GM19452 (cell line): ENCODE measurements around the gene SLC35E2B.

Experiments used
- ATAC-seq: cut with Tn5 transposase; IDR thresholded peaks from one replicate; pipeline ENCODE4 v1.9.1; 2021; ENCODE audit not compliant: unreplicated experiment

SLC35E2B gene

GRCh38 chr1:1614954-1615255, 77.7 kb downstream of the SLC35E2B start:
- no peak for ATAC-seq

DNA sequence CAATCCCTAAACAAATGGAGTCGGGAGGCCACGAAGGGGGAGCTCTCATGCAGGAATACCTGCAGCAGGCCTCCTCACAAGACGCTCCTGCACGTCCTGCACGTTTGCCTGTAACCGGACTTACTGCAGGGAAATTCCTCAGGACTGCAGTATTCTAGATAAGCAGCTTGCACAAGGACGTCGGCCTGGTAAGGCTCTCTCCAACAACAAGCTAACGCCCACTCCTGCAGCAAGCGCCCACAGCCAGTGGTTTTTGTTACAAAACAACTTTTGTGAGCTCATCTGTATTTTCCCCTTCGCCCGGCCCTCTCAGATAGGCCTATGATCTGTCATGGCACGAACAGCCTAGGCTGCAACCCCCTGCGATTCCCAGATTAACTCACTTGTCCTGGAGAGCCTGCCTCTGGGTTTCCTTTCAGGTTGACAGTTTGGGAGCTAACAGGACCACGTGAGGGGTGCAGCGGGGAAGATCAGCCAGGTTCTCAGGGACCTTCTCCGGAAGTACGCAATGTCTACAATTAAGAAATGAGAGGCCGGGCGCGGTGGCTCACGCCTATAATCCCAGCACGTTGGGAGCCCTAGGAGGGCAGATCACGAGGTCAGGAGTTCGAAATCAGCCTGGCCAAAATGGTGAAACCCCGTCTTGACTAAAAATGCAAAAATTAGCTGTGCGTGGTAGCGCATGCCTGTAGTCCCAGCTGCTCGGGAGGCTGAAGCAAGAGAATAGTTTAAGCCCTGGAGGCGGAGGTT, 78.2 kb downstream of the SLC35E2B start:
- ATAC-seq = no peak

GRCh38 chr1:1613509-1614082, 79.0 kb downstream of the SLC35E2B start:
- no peak for ATAC-seq

GRCh38 chr1:1612104-1612400, 80.5 kb downstream of the SLC35E2B start:
- no peak for ATAC-seq

- ATAC-seq = no peak
Measured at GRCh38 chr1:1610796-1611195, 81.8 kb downstream of the SLC35E2B start.

GRCh38 chr1:1609822-1610485, 82.6 kb downstream of the SLC35E2B start:
- no peak for ATAC-seq
